ENCODE results near the gene VWF.

The VWF gene

DNA sequence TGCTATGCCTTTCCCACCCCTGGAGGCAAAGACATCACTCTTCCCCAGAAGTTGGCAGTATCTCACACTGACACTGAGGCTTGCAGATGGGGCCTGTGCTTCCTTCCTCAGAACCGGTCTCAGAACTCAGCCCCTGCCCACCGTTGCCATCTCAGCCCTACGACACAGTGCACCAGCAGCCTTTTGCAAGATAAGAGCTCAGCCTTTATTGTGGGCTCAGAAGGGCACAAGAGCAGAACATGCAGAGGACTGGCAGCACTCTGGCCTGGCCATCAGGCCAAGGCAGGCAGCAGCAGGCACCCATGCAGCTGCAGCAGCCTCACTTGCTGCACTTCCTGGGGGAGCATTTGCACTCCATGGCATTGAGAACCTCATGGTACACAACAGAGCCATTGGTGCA lies 175.8 kb downstream of the VWF start:
- no peak for DNase-seq (ENCODE audit: extremely low read depth, low read depth)
- TF ChIP-seq, protein P1, sequence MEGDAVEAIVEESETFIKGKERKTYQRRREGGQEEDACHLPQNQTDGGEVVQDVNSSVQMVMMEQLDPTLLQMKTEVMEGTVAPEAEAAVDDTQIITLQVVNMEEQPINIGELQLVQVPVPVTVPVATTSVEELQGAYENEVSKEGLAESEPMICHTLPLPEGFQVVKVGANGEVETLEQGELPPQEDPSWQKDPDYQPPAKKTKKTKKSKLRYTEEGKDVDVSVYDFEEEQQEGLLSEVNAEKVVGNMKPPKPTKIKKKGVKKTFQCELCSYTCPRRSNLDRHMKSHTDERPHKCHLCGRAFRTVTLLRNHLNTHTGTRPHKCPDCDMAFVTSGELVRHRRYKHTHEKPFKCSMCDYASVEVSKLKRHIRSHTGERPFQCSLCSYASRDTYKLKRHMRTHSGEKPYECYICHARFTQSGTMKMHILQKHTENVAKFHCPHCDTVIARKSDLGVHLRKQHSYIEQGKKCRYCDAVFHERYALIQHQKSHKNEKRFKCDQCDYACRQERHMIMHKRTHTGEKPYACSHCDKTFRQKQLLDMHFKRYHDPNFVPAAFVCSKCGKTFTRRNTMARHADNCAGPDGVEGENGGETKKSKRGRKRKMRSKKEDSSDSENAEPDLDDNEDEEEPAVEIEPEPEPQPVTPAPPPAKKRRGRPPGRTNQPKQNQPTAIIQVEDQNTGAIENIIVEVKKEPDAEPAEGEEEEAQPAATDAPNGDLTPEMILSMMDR (IDR thresholded peaks at IDR 0.05; ENCODE audit: low read depth, low read length) = no peak

DNA sequence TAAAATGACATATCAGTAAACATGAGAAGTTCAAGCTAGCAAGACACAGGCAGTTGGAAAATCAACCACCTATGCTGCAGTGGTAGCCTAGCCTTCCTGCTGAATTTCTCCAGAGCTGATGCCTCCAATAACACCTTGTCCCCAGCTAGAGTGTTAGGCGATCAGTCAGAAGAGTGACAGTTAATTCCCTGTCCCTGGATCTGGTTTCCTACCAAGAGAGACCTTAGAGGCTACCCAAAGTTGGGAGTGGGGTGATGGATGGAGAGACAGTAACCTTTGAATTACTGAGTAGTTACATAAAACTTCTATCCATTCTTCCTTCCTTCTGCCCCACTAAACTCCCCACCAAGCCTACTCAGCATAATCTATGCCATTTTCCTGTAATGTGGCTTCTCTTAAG lies 177.5 kb downstream of the VWF start:
- TF ChIP-seq, protein P1 (IDR thresholded peaks at IDR 0.05; ENCODE audit: low read depth, low read length) = no peak
- DNase-seq (ENCODE audit: extremely low read depth, low read depth) = no peak

DNA sequence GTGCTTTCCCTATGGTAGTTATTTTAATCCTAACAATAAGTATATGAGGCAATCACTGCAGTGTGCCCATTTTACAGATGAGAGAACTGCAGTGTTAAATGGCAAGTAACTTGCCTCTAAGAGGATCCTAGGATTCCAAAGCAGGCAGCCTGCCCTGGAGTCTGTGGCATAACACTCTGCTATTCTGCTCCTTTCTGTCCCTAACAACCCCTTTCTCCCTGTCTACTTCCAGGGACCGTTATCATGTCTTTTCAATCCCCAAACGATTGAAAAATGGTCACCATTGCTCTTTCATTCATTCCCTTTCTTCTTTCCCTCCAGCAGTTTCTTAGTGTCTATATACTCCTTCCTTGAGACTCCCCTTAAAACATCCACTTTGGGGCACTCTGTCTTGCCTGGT lies 178.1 kb downstream of the VWF start:
- DNase-seq (ENCODE audit: extremely low read depth, low read depth) = no peak
- TF ChIP-seq, protein P1 (IDR thresholded peaks at IDR 0.05; ENCODE audit: low read depth, low read length) = no peak

DNA sequence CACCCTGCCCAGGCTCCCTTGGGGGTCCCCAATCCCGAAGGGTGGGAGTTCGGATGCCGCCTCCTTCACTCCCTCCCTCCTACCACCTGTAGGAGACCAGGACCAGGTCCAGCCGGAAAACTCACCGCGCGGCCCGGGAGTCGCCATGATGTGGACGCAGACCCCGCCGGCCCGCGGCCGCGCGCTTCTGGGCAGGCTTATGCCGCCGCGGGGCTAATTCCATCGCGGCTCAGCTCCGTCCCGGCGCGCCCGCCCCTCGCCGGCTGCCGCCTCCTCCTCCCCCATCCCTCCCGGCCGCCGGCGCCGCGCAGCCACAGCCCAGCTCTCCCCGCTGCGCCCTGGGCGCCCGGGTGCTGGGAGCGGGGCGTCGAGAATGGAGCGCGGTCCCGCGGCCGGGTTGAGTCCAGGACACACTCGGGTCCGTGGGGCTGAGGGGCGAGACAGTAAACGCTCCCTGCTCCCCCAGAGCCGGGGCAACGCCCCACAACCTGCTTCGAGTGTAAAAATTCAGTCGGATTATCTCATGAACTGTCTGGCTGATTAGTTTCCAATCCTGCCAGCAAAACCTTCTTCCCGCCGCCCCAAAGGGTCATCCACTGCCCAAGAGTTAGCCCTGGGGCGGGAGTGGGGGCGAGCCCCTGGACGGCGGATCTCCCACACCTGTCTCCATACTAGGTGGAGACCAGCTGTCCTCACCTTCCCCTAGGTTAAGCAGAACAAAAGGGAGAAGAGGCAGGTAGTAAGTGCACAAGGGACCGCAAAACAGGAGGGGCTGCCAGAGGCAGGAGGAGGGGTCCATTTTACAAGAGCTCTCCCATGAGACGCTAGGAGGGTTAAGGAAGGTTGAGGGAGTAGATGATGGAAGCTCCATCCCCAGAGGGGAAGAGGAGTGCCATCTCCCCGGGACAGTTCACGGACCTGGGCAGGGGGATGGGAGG lies 179.1 kb downstream of the VWF start, which contains the start of gene ANO2:
Gene ANO2 (minus strand): TSS at position 189 of the 938 bp plus-strand sequence. CDS start 42 bp downstream, at position 147.
- DNase-seq (ENCODE audit: extremely low read depth, low read depth) = no peak
- TF ChIP-seq, protein P1 (IDR thresholded peaks at IDR 0.05; ENCODE audit: low read depth, low read length) = no peak

DNA sequence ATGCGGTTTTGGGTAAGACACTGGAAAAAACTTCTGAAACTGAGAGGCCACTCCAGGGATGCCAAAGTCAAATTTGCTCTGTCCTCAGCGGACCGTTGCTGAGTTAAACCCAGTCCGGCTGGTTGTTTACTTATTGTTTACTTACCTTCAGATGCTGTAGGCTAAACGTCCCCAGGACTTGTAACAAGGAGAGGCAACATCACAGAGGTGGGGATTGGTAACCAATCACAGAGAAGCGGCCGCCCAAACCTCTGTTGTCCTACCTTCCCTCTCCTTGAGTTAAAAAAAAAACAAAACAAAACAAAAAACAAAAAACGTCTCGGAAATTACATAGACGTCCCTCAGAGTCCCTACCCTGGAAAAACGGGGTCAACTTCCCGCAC lies 179.8 kb downstream of the VWF start:
- no peak for DNase-seq (ENCODE audit: extremely low read depth, low read depth)
- TF ChIP-seq, protein P1 (IDR thresholded peaks at IDR 0.05; ENCODE audit: low read depth, low read length) = no peak

DNA sequence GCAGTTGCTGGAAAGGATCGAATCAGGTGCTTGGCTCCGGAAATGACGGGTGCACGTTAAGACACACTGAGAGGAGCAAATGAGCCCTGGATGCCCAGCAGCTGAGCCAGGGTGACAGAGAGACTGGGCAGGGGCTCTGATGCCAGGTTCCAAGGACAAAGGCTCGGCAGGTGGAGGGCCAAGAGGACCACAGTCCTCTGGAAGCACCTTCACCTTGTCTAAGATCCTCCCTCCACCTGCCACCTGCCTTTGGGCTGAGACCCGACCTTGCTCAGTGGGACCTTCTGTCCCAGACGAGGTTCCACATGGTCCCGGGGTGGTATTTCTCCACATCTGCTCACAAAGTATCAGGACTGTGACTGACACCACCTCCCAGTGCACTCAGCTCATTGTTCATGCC lies 180.4 kb downstream of the VWF start:
- TF ChIP-seq, protein P1 (IDR thresholded peaks at IDR 0.05; ENCODE audit: low read depth, low read length) = no peak
- DNase-seq (ENCODE audit: extremely low read depth, low read depth) = no peak

DNA sequence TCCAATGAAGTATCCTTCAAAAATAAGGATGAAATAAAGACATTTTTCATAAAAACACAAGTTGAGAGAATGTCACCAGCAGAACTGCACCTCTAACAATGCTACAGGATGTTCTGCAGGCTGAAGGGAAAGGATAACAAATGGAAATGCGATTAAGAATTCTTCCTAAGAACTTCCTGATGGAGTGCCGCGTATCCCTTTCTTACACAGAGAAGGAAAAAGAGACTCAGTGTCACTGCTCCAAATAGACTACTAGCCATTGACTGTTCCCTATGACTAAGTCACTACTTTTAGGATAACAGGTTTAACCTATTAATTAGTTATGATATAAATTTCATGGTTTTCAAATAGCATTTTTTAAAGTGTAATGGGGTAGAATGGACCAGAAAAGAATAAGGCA lies 182.6 kb downstream of the VWF start:
- TF ChIP-seq, protein P1 (IDR thresholded peaks at IDR 0.05; ENCODE audit: low read depth, low read length) = no peak
- no peak for DNase-seq (ENCODE audit: extremely low read depth, low read depth)

Data from AG09319 (cell line).